NCI-H1092 treated with DMSO at 0.1 percent for 48 hours (cell line): ENCODE data around the gene CNPY1.

Source experiments
- DNase-seq: peaks from one replicate; lab custom pipeline; 2025; lab: John Stamatoyannopoulos, UW

The CNPY1 gene

DNA sequence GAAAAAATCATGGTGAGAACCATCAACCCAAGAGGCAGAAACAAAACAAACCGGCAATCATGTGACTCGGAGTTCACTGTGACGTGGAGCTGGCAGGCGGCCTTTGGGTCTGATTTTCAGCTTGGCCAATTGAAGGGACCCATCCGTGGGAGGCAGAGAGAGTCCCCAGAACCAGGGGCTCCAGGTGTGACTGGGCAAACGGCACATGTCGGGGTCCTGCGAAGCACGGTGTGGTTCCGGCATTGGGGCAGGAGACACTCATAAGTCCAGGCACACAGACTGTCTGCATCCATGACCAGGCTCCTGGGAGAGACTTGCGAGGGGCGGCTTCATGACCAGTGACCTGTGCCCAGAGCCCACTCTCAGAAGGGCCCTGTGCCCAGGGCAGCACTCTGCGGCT lies 12.6 kb upstream of the CNPY1 start:
- DNase-seq: no peak

- DNase-seq: no peak
Observed at GRCh38 chr7:155558351-155558750, 12.0 kb upstream of the CNPY1 start.

- DNase-seq: no peak
Observed at GRCh38 chr7:155557778-155558177, 11.4 kb upstream of the CNPY1 start.

- DNase-seq: no peak
Observed at GRCh38 chr7:155556763-155557162, 10.4 kb upstream of the CNPY1 start.

- no peak for DNase-seq
Observed at GRCh38 chr7:155555116-155555695, 8.8 kb upstream of the CNPY1 start.

- DNase-seq: no peak
Observed at GRCh38 chr7:155553871-155554270, 7.5 kb upstream of the CNPY1 start.

DNA sequence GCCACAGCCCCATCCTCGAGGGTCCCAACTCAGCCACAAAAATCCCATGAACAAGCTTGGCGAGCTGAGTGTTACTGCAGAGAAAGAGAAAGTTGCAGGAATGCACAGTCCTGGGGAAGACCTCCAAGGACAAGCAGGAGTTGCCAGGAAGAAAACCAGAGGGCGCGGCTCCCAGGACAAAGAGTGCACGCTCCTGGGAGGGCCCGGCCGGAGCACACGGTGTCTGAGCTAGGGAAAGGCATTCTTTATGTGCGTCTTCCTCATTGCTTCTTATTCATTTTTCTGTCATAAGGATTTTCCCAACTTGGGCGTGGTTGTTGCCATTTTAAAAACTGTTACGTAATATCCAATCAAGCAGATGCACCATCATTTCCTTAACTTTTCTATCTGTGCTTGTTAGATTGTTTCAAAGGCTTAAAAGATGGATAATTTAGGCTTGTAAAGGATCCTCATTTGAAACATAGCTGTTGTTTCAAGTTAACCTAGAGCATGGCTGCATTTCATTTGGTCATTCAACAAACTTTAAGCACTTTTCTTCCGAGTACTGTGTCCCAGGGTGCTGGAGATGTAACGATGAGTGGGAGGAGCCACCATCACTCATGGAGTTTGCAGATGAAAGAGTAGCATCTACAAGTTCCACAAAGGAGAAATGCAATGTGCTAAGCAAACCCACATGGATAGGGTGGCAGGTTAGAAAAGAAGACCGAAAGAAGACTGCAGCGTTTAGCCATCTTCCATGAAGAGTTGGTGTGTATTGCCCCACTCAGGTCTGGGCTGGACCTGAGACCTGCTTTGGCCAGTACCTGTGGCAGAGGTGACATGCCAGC lies 5.6 kb upstream of the CNPY1 start:
- DNase-seq: no peak

DNA sequence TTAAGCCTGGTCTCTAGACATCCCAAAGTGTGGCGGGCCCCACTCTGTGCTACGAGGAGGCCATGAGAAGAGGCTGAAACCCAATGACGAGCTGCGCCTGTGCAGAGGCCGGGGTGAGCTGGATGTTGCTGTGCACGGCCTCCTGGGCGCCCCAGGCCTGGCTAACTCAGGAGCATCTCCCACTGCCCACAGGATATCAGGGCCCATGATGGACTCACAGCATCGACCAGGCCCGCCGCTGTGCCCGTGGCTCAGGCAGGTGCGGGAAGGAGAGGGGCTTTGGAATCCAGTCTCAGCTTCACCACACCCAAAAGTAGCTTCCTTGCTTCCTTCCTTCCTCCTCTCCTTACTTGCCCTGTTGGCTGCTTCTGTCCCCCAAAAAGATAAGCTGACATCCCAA lies 4.6 kb upstream of the CNPY1 start:
- no peak for DNase-seq

DNA sequence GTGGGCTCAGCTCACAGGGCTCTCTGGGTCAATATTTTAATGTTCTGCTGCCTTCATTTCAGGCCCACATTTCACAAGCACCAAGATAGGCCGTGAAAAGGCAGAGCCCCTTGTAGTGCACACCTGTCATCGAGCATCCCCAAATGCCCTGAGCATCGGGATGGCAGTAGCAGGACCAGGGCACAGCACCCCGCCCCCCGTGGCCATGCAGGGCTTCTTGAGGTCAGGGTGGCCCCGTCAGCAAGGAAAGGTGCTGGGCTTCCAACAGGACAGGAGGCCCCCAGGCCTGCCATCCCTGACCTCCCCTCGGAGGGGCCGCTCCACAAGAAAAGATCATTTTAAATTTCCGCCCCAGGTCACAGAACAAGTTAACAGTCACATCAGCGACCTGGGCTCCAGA lies 2.9 kb upstream of the CNPY1 start:
- DNase-seq: no peak

DNA sequence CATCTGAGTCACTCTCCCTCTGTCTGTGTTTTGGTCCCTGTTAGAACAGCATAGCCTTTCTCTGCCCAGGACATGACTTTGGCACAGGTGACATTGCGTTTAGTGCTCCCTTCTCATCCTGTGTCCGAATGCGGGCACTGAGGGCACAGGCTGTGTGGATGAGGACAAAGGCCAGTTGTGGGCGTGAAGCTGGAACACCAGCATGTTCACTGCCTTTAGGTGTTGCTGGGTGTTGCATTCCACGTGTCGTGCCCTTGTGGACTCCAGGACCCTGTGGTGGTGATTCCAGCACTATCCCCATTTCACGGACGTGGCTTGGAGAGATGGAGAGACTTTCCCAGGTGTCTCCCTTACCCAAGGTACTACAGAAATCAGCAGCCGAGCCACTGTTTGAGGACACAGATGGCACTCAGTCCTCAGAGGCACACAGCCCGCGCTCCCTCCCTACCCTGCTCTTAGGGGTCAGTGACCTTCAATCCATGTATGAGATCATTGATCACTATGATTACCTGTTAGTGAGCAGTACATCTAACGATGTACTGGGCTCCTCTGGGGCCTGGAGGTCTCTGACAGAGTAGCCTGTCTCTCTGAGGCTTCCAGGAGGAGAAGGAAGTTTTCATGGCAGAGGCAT lies 917 bp upstream of the CNPY1 start:
- DNase-seq: no peak

GRCh38 chr7:155545348-155545747 lies 1.0 kb downstream of the CNPY1 start:
- DNase-seq: no peak

GRCh38 chr7:155544485-155544884 lies 1.9 kb downstream of the CNPY1 start:
- no peak for DNase-seq

DNA sequence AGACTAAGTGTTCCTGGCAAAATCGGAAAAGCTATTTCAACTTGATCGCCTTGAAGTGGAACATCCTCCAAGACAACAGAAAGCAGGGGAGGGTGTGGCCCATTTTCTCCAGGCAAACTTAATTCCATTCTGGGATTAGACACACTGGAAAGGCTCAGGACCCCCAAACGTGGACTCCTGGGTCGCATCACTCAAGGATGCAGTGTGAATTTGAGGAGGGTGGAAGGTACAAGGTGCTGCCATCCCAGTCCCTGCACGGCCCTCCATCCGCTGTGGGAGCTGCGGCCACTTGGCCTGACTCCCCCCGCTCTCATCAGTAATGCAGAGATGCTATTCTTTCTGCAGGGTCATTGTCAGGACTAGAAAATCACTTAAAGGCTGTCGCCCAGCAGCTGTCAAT lies 2.4 kb downstream of the CNPY1 start:
- DNase-seq: no peak

- no peak for DNase-seq
Observed at GRCh38 chr7:155543011-155543876, 3.1 kb downstream of the CNPY1 start.

DNA sequence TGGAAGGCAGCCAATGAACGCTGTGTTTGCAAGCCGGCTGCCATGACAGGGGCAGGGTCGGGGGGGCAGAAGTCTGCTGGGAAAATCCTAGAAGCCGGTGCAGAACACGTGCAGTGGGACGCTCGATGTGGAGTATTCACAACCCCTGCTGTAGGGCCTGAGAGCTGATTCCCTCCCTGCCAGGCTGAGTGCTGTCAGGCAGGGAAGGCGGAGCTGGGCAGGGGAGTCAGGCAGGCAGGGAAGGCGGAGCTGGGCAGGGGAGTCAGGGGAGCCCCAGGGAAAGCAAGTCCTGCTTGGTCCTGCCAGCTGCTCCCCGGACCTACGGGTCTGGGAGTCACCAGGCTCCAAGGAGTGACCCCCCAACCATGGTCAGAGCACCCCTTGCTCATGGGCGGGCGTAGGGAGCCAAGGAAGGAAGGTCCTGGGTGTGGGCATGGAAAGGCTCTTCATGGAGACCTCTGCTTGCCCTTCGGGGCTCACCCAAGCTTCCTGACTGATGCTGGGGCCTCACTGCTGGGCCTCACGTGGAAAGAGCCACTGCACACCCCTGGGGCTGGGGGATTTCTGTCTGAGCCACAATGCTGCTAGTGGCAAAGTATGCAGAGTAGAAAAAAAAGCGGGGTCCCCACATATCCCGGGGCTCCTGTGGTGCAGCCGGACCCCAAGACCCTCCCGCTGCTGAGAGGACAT lies 4.2 kb downstream of the CNPY1 start:
- no peak for DNase-seq

DNA sequence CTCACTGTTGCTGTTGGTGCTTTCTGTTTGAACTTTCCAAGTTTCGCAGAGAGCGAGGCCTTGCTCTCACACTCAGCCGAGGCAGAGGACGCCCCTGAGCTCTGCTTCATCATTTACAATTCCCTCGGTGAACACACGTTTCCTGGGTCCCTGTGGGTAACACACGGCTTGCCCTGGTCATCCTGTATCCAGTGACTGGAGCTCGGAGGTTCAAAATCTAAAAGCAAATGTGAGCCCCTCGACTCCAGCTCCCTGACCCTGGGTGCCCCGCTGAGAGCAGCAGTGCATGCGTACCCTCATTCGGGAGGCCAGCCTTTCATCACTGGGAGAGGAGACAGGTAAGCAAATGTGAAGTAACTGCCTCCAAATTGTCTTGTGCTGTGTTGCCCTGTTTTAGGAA lies 5.8 kb downstream of the CNPY1 start:
- DNase-seq: no peak

DNA sequence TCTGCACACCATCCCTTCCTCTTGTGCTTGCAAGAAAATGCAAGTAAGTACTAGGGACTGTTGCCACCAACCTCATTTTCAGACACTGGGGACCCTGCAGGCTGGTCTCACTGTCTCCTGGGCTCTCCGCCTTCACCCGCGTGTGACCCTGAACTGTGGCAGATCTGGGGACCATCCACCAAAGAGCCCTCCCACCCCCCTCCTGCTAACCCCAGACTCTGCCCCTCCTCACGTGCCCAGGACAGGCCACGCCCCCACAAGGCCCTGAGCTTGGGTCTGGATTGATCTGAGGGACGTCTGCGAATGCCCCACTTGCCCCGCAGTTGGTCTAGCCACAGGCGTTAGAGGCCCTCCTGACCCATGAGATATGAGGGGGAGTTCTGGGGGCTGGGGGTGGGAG lies 8.1 kb downstream of the CNPY1 start:
- DNase-seq: no peak

GRCh38 chr7:155536451-155536850 lies 9.9 kb downstream of the CNPY1 start:
- DNase-seq: no peak

GRCh38 chr7:155534691-155535090 lies 11.7 kb downstream of the CNPY1 start:
- no peak for DNase-seq

DNA sequence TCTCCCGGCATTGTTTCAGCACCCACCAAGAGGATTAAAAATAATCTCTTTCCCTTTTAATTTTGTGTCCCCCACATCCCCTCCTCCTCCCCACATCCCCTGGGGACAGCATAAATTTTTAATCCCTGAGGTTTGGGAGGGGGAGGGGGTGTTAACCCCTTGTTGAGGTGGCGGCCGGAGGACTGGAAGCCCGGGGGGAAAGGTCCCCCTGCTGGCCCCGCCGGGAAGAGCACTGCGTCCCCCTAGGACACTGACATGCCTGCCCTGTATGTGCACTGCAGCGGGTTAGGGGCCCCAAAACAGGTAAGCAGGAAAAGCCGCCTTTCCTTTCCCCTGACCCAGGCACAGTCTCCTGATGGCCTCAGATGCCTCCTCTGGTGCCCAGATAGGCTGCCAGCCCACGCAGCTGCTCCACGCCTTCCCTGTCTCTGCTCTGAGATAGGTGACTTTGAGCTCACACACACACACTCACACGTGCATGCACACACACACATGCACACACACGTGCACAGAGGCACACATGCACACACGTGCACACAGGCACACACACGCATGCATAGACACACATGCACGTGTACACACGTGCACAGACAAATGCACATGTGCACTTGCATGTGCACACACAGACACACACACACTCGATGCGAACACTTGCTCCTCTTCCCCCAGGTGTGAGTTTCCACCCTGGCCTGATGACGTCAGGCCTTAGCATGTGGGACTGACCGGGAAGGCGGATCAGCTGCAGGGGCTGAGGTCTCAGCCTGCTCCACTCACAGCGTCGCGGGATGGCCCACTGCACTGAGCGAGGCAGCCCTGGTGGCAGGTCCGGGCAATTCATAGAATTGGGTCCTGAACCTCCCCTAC lies 12.3 kb downstream of the CNPY1 start:
- DNase-seq: peak; percentile 59
